Endothelial cell (in vitro differentiated cells): ENCODE measurements around the gene CCNT2. TPM values are rescaled to one million over a fixed set of nuclear protein-coding genes. Genes with fewer than 3 reads are reported as not detected.

Experiments
- DNase-seq: peaks from one replicate; pipeline ENCODE4 v3.0.0; 2021; ENCODE audit warnings: low spot score
- H3K27ac Mint-ChIP-seq: one replicate; pipeline ENCODE4 v1.8.0; 2021; ENCODE audit warnings: mixed read lengths, inconsistent platforms; ENCODE audit not compliant: unreplicated experiment
- H3K27me3 Mint-ChIP-seq: one replicate; pipeline ENCODE4 v1.8.0; 2021; ENCODE audit warnings: mild to moderate bottlenecking, moderate library complexity, mixed read lengths, inconsistent platforms; ENCODE audit not compliant: unreplicated experiment
- H3K36me3 Mint-ChIP-seq: one replicate; pipeline ENCODE4 v1.8.0; 2021; ENCODE audit warnings: mild to moderate bottlenecking, low read depth, mixed read lengths, inconsistent platforms; ENCODE audit not compliant: unreplicated experiment
- H3K4me1 Mint-ChIP-seq: one replicate; pipeline ENCODE4 v1.8.0; 2021; ENCODE audit warnings: mild to moderate bottlenecking, mixed read lengths, inconsistent platforms; ENCODE audit not compliant: unreplicated experiment
- H3K4me3 Mint-ChIP-seq: one replicate; pipeline ENCODE4 v1.8.0; 2021; ENCODE audit warnings: mild to moderate bottlenecking, mixed read lengths, inconsistent platforms; ENCODE audit not compliant: unreplicated experiment
- H3K9me3 Mint-ChIP-seq: one replicate; pipeline ENCODE4 v1.8.0; 2021; ENCODE audit warnings: mixed read lengths, inconsistent platforms; ENCODE audit not compliant: unreplicated experiment
- total RNA-seq: library from RNA; stranded (reverse); fragmentation: NEBNext Ultra II Directional; extraction: Animal tissue kit (Norgen Biotek cat#: 25700); gene quantifications from one replicate; pipeline ENCODE4 v1.2.1, GENCODE V29; 2021; ENCODE audit not compliant: unreplicated experiment
- TF ChIP-seq, protein P1 (sequence below): fragments of 200-600 bp; sonication (generic); IDR thresholded peaks from one replicate; pipeline ENCODE4 v1.5.0; 2021; ENCODE audit warnings: antibody characterized with exemption; ENCODE audit not compliant: unreplicated experiment

Gene CCNT2
- total RNA-seq, 1 donor from 2014 or later = 49.5 TPM

DNA sequence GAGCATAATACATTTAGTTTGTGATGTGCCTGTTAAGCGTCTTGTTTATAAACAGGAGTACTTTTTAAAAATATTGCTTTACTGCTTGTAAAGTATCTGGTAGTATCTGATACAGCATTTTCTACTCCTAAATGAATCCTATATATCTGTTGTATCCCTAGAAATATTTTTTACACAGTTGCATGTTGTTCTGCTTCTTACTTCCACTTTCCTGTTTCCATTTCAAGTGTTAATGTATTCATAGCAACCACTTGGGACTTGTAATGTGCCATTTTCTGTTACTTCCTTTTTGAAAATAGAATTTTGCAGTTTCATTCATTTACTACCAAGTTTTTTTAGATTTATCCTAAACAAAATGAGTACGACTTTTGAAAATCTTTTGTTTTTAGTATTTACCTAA, 24.9 kb downstream of the CCNT2 start:
- H3K9me3 Mint-ChIP-seq = no peaks in the 10 kb centered on the region
- H3K27me3 Mint-ChIP-seq = peaks cover 2% of the 10 kb centered on the region
- H3K36me3 Mint-ChIP-seq = peaks cover 20% of the 10 kb centered on the region
- DNase-seq = no peak
- H3K4me3 Mint-ChIP-seq = no peak overlapping the region
- H3K27ac Mint-ChIP-seq = peak overlapping the region; percentile 85
- H3K4me1 Mint-ChIP-seq = peaks cover 3% of the 10 kb centered on the region
- TF ChIP-seq, protein P1, sequence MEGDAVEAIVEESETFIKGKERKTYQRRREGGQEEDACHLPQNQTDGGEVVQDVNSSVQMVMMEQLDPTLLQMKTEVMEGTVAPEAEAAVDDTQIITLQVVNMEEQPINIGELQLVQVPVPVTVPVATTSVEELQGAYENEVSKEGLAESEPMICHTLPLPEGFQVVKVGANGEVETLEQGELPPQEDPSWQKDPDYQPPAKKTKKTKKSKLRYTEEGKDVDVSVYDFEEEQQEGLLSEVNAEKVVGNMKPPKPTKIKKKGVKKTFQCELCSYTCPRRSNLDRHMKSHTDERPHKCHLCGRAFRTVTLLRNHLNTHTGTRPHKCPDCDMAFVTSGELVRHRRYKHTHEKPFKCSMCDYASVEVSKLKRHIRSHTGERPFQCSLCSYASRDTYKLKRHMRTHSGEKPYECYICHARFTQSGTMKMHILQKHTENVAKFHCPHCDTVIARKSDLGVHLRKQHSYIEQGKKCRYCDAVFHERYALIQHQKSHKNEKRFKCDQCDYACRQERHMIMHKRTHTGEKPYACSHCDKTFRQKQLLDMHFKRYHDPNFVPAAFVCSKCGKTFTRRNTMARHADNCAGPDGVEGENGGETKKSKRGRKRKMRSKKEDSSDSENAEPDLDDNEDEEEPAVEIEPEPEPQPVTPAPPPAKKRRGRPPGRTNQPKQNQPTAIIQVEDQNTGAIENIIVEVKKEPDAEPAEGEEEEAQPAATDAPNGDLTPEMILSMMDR = no peak

DNA sequence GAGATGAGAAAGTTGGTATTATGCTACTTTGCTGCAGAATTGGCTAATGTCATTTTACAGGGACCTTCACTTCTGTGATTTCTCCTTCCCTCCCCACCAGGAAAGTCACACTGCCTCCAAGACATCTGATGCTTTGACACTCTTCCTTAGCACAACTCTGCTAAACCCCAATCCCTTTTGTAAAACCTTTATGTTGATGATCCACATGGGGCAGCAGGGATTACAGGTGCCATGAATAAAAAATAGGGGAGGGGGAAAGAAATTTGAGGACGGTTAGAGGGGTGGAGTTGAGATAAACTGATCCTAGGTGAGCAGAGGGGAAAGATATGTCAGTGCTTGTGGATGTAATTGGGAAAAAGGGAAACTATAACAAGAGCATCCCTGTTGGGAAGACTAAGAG, 26.4 kb downstream of the CCNT2 start:
- no peak for DNase-seq
- Mint-ChIP-seq H3K27ac (no peak overlapping the region), H3K4me1 (peaks cover 3% of the 10 kb centered on the region), H3K36me3 (peaks cover 18% of the 10 kb centered on the region), H3K9me3 (no peaks in the 10 kb centered on the region), H3K27me3 (peaks cover 2% of the 10 kb centered on the region), H3K4me3 (no peak overlapping the region)
- TF ChIP-seq, protein P1 = no peak

DNA sequence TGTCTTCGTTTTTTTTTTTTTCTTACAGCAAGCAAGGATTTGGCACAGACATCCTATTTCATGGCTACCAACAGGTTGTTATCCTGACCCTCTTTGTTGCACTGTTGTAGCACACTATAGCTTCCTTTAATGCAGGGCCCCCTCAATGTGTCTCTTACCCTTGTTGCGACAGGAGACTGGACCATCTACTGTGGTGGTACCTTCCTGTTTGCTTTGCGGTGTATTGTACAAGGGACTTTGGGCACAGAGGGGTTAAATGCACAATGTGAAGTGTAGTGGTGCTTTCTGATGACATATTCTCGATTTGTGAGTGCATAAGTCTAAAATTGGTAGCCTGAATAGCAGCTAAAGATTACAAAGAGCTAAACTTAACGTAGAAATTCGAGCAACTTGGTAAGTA, 27.5 kb downstream of the CCNT2 start:
- Mint-ChIP-seq H3K36me3 (peaks cover 22% of the 10 kb centered on the region), H3K9me3 (no peaks in the 10 kb centered on the region), H3K27me3 (peaks cover 2% of the 10 kb centered on the region), H3K4me1 (peaks cover 3% of the 10 kb centered on the region), H3K27ac (peak overlapping the region; percentile 30), H3K4me3 (no peak overlapping the region)
- DNase-seq = no peak
- TF ChIP-seq, protein P1 = no peak

DNA sequence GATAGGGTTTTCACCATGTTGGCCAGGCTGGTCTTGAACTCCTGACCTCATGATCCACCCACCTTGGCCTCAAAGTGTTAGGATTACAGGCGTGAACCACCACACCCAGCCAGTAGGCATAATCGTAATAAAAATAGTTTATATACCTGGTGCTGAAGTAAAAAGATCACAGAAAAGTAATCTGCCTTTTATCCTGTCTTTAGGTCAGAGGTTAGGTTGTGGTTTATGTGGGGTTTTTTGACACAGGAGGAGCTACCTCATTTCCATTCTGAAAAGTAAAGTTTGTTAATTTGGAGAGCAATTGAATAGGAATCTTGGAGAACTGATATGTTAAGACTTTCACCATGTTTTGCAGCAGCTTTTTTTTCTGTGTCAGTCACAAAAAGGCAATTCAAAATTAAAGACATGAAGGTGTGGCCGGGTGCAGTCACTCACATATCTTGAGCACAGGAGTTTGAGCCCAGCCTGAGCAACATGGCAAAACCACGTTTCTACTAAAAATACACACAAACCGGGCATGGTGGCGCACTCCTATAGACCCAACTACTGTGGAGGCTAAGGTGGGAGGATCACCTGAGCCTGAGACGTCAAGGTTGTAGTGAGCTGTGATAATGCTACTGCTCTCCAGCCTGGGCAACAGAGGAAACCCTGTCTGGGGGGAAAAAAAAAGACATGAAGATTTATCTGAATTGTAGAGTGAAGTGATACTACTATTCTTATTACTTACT, 31.5 kb downstream of the CCNT2 start:
- Mint-ChIP-seq H3K4me3 (no peak overlapping the region), H3K9me3 (no peaks in the 10 kb centered on the region), H3K27me3 (no peaks in the 10 kb centered on the region), H3K36me3 (peaks cover 44% of the 10 kb centered on the region), H3K27ac (no peak overlapping the region), H3K4me1 (no peaks in the 10 kb centered on the region)
- TF ChIP-seq, protein P1 = no peak
- DNase-seq = no peak

DNA sequence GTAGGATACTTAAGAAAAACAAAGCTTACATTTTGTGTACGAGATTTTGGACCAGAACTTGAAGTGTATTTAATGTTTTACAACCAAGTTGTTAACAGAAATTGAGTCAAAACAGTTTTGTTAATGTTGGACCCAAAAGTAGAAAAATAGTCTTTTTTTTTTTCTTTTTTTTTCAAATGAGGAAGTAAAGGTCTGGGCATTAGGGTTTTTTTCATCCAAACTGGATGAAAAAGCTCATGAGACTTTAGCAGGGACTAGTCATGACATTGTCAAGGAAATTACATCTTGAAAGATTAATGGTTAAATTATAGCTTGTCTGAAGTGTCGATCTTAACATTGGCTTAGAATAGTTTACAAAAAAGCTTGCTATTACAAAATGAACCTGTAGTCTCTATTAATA, 32.3 kb downstream of the CCNT2 start:
- Mint-ChIP-seq H3K36me3 (peaks cover 42% of the 10 kb centered on the region), H3K4me3 (no peak overlapping the region), H3K4me1 (no peaks in the 10 kb centered on the region), H3K9me3 (no peaks in the 10 kb centered on the region), H3K27me3 (no peaks in the 10 kb centered on the region), H3K27ac (no peak overlapping the region)
- TF ChIP-seq, protein P1 = no peak
- DNase-seq = no peak
